Jurkat, Clone E6-1 (cell line): ENCODE data around the gene PACSIN2.

Experiments
- DNase-seq: peaks from one replicate; pipeline ENCODE4 v3.0.0-alpha.2; 2011; ENCODE audit warnings: low read depth, low spot score
- H3K4me3 ChIP-seq: 2 replicates; pipeline ENCODE4 v1.5.1; 2011; ENCODE audit warnings: mild to moderate bottlenecking, low read length, control low read depth, moderate library complexity

PACSIN2 gene

DNA sequence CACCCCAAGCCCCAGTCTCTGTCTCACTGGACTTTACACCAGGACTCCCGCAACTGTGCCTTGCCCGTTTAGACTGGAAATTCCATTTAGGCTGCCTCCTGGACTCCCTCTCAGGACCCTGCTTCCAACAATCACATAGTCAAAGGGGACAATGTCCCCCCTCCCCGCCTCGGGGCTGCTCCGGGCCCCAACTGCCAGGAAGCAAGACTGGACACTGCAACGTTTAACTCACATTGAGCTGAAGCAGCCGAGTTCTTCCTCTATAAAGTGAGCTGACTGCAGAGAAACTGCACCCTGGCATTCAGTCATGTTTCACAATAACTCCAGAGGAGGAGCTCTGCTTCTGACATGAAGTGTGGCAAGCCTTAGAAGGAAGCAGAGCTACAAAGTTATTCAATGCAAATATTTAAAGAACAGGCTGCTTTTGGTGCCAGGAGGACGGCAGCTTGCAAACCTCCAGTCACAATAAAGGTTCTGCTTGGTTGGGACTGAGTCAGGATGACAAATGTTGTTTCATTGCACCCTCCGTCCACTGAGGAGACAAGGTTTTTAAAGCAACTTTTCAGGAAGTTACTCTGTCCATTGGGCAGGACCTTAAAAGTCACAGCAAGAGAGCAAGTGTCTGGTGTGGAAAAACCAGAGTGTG is 19.9 kb downstream of the PACSIN2 start:
- no peak for DNase-seq
- no peak overlapping the region for H3K4me3 ChIP-seq

- no peak overlapping the region for H3K4me3 ChIP-seq
- DNase-seq = no peak
These were observed 20.6 kb downstream of the PACSIN2 start for GRCh38 chr22:42994276-42994916.

DNA sequence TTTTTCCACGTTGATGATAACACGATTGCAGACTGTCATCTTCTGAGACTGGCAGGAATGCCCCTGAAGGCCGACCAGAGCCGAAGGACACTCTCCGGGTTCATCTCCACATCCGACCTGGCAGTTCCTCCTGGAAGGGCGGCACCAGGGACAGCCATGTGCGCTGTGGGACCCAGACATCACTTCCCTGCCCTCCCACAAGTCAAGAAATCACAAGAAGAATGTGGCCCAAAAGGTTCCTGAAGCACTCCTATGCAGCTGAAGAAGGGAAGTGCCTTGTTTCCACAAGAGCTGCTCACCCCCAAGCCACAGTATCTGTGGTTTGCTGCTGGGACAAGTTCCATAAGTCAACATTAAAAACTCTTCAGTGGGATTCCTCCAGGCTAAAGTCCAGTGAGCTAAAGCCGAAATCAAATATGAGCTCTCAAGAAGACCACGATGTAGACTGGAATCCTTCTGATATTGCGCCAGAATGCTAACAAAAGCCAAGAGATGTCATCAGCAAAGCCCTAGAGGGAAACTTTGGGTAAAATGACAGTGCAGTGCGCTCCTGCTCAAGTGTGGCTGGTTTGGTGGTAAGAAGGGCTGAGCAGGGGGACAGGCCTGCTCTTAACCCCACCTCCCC is 21.2 kb downstream of the PACSIN2 start:
- no peak for DNase-seq
- H3K4me3 ChIP-seq = no peak overlapping the region

DNA sequence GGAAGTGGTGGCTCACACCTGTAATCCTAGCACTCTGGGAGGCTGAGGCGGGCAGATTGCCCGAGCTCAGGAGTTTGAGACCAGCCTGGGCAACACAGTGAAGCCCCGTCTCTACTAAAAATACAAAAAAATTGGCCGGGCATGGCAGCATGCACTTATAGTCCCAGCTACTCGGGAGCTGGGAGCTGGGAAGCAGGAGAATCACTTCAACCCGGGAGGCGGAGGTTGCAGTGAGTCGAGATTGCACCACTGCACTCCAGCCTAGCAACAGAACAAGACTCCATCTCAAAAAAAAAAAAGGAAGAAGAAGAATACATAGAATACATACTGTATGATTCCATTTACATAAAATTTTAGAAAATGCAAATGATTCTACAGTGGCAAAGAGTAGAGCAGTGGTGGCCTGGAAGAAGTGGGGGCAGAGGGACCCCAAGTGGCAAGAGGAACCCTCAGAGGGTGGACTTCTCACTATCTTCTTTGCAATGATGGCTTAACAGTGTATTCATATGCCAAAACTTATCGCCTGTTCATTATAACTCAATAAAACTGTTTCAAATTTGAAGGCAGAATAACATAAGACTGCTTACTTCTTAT is 22.0 kb downstream of the PACSIN2 start:
- H3K4me3 ChIP-seq = no peak overlapping the region
- DNase-seq = no peak

DNA sequence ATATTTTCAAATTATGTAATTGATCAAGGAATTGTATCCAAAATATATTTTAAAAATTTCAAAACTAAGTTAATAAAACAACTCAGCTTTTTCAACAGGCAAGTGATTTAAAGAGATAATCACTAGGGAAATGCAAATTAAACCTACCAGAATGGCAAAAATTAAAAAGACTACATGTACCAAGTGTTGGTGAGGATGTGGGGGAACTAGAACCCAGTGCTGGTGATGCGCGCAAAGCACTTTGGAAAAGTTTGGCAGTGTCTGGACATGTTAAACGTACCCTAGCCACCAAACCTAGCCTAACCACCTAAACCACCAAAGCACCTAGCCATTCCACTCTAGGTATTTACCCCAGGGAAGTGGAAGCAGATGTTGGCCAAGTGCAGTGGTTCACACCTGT is 22.9 kb downstream of the PACSIN2 start:
- DNase-seq = no peak
- no peak overlapping the region for H3K4me3 ChIP-seq

- DNase-seq = no peak
- H3K4me3 ChIP-seq = no peak overlapping the region
These were observed 23.8 kb downstream of the PACSIN2 start for GRCh38 chr22:42991010-42991651.

- H3K4me3 ChIP-seq = no peak overlapping the region
- DNase-seq = no peak
These were observed 24.7 kb downstream of the PACSIN2 start for GRCh38 chr22:42990131-42990838.

DNA sequence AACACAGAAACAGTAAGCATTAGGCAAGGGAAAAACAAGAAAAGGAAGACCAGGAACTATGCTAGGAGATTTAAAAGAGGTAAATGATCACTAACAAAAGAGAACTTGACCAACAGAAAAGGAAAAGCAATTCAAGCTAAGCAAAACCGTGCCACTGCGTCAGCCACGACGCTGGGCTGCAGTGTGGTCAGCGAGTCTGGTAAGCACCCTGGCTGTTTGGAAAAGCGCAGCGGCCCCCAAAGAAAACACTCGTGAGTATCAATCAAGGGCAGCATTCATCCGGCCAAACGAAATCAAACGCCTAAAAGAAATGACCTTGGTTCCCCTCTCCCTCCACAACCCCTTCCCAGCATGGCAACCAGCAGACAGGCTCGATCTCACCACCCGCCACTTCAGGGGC is 28.8 kb downstream of the PACSIN2 start:
- DNase-seq = no peak
- no peak overlapping the region for H3K4me3 ChIP-seq

DNA sequence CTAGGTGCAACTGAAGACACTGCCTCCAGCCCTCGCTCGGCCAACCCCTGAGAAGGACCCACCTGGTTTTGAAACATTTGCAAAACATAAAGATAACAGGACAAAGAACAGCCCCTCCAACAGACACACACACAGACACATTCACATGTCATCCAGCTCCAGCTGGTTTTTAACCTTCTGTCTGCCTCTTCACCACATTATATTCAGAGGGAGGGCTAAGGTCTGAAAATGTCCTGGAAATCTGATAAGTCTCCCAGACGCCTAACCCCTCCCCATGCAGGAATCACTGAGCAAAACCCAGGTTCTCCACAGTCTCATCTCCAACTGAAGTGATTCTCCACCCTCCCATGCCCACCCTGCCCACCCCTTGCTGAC is 29.4 kb downstream of the PACSIN2 start:
- H3K4me3 ChIP-seq = no peak overlapping the region
- DNase-seq = no peak

DNA sequence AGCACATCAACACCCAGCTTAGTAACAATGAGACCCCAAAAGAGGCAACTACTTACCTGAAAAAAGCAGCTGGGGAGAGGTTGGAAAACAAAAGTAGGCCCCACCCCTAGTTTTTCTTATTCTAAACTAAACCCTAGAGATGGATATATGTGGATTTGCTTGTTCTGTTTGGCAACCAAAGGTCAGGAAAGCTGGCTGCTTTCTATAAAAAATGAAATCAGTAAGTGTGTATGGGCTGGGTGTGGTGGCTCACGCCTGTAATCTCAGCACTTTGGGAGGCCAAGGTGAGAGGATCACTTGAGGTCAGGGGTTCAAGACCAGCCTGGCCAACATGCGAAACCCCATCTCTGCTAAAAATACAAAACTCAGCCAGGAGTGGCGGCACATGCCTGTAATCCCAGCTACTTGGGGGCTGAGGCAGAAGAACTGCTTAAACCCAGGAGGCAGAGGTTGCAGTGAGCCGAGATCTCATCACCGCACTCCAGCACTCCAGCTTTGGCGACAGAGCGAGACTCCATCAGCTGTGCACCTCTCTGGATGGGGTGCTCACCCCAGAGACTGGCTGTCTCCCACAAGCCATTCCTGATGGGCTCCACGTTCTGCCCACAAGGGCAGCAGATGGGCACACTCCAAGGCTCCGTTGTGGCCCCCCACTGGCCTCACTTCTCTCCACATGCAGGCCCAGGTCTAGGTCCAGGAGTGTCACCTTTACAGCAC is 30.0 kb downstream of the PACSIN2 start:
- H3K4me3 ChIP-seq = no peak overlapping the region
- no peak for DNase-seq

GRCh38 chr22:42984397-42984796 is 30.6 kb downstream of the PACSIN2 start:
- H3K4me3 ChIP-seq = no peak overlapping the region
- DNase-seq = no peak

- H3K4me3 ChIP-seq = no peak overlapping the region
- no peak for DNase-seq
These were observed 31.5 kb downstream of the PACSIN2 start for GRCh38 chr22:42983470-42983869.

DNA sequence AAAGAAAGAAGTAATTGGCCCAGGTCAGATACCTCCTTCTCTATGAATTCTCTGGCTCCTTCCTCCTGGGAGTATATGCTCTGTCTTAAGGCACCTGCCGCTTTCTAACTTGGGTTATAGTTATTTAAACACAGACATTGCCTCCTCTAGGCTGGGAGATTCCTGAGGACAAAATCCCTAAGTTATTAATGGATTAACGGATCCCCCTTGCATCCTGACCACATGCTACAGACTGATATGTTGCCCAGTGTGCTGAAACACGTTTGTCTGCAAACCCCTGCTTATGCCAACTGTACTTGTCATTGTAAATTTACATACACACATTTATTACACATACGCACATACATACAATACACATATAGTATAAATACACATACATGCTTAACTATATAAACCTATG is 35.3 kb downstream of the PACSIN2 start:
- DNase-seq = no peak

DNA sequence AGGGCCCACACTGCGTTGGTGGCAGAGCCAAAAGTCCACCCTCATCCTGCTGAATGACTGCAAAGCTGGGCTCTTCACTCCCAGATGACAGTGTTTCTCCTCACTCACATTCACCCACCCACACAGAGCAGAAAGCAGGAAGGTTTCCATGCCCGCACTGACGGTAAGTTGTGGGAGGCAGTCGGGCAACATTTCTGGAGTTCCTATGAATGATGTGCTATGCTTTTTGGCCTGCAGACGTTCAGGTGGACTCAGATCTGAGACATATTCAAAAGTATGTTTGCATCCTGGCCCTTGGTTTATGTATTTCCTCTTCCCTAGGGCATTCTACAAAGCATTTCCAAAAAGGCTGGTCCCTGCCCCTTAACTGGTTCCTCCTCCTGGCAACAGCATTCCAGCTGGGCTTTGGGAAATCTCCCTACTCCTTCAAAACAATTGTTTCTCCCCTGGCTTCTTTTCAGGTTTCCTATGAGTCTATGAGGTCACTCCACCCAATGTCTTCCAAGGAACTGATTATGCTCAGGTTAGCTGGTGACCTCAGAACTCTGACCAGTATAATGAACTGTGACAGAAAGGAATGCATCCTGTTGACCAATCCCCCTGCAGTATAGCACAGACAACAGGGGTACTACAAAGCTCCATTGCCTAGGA is 36.4 kb downstream of the PACSIN2 start:
- no peak overlapping the region for H3K4me3 ChIP-seq
- DNase-seq = no peak

More for the DNA sequence above, 35.3 kb downstream of the PACSIN2 start:
- H3K4me3 ChIP-seq = no peak overlapping the region

GRCh38 chr22:42977569-42977968 is 37.4 kb downstream of the PACSIN2 start:
- no peak for DNase-seq
- no peak overlapping the region for H3K4me3 ChIP-seq

DNA sequence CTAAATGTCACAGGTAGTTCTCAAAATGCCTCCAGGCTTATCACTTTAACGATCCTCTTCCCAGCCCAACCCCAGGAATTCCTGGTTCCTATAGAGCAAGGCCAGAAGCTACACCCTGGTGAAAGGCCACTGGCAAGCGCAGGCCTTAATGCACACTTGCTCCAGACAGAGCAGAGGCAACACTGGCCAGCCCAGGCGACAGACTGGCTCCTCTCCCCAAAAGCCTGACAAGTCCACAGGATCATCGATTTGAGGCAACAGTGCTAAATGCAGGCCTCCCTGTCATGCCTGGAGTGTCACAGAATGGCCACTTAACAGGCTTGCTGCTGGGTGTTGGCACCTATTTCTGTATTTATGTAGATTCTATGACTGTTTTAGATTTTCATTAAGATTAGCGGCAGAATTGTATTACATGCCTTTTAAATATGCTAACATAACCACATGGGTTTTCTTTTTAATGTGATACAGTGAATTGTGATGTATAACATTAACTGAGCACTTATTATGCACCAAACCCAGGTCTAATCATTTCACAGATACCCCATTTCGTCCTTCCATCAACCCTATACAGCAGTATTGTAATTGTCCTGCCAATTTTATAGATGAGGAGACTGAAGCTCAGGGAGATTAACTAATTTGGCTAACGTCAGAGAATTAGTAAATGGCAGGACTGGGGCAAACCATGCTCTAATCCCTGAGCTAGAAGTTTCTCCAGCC is 38.6 kb downstream of the PACSIN2 start:
- no peak overlapping the region for H3K4me3 ChIP-seq
- no peak for DNase-seq

GRCh38 chr22:42974223-42974622 is 40.7 kb downstream of the PACSIN2 start:
- H3K4me3 ChIP-seq = no peak overlapping the region
- no peak for DNase-seq

- no peak overlapping the region for H3K4me3 ChIP-seq
- no peak for DNase-seq
These were observed 41.4 kb downstream of the PACSIN2 start for GRCh38 chr22:42973536-42973881.
